ENCODE data around the gene GCDH.

Gene GCDH

DNA sequence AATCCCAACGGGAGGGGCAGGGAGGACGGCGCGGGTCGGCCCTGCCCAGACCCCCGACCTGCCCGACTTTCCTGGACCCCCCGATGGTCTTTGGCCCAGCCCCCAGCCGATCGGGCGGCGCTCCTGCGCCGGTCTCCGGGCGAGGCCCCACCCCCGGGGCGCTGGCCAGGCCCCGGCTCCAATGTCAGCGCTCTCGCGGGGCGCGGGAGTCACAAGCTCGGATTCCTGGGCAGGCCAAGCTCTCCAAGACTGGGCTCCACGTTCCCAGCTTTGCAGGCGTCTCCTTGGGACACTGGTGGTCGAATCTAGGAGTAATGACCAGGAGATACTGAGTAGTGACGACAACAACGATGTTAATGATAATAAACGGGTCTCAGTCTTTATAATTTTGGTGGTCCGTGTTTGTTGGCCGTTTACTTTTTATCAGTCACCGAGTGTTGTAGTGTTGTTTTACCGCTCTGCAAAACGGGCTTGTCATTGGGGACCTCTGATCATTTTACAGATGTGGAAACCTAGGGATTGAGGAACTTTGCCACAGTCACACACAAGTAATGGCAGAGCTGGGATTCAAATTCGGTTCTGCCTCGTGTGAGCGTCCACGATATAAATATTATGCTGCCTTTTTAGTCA is 55.2 kb downstream of the GCDH start:
- TF ChIP-seq ZFP30 (CRISPR knock-in tag; IDR thresholded peaks at IDR 0.05), result no peak
- TF ChIP-seq, protein P1, sequence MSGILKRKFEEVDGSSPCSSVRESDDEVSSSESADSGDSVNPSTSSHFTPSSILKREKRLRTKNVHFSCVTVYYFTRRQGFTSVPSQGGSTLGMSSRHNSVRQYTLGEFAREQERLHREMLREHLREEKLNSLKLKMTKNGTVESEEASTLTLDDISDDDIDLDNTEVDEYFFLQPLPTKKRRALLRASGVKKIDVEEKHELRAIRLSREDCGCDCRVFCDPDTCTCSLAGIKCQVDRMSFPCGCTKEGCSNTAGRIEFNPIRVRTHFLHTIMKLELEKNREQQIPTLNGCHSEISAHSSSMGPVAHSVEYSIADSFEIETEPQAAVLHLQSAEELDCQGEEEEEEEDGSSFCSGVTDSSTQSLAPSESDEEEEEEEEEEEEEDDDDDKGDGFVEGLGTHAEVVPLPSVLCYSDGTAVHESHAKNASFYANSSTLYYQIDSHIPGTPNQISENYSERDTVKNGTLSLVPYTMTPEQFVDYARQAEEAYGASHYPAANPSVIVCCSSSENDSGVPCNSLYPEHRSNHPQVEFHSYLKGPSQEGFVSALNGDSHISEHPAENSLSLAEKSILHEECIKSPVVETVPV (CRISPR knock-in tag; IDR thresholded peaks at IDR 0.05), result peak; percentile 75; the same call in 1 of the 2 replicates
- peak; percentile 85 for ATAC-seq

DNA sequence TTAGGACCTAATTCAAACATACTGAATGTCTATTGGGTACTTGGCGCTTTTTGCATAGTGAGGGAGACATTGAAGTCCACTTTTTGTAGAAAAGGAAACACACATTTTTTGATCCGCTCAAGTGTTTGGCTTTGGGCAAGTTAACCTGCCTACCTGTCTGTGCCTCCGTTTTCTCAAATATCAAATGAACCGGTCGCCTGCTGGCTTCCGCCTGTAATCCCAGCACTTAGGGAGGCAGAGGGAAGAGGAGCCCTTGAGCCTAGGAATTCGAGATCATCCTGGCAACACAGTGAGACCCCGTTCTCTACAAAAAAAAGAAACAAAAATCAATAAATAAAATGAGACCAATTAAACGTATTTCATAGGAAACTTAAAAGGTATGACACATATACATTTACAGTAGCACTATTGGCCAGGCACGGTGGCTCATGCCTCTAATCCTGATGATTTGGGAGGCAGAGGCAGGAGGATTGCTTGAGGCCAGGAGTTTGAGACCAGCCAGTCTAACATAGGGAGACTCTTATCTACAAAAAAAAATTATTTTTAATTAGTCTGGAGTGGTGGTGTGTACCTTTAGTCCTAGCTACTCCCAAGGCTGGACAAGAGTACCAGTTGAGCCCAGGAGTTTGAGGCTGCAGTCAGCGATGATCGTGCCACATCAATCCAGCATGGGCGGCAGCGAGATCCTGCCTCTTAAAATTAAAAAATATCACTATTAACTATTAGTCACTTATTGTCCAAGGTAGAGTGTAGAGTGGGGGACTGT is 56.0 kb downstream of the GCDH start:
- TF ChIP-seq SNAI2 (CRISPR knock-in tag; IDR thresholded peaks at IDR 0.05), result no peak
- no peak for TF ChIP-seq ZC3H10 (CRISPR knock-in tag; IDR thresholded peaks at IDR 0.05)
- TF ChIP-seq RARB (CRISPR knock-in tag; IDR thresholded peaks at IDR 0.05), result no peak
- TF ChIP-seq ZFP30 (CRISPR knock-in tag; IDR thresholded peaks at IDR 0.05), result no peak
- TF ChIP-seq GLIS3 (CRISPR knock-in tag; IDR thresholded peaks at IDR 0.05), result no peak
- no peak for TF ChIP-seq TSHZ2 (CRISPR knock-in tag; IDR thresholded peaks at IDR 0.05)
- TF ChIP-seq, protein P1 (CRISPR knock-in tag; IDR thresholded peaks at IDR 0.05), result no peak
- TF ChIP-seq ZNF565 (CRISPR knock-in tag; conservative IDR thresholded peaks at IDR 0.05; ENCODE audit: low read depth), result no peak
- TF ChIP-seq BACH2 (CRISPR knock-in tag; IDR thresholded peaks at IDR 0.05; ENCODE audit: borderline replicate concordance), result no peak
- TF ChIP-seq ESRRG (CRISPR knock-in tag; IDR thresholded peaks at IDR 0.05), result no peak
- no peak for TF ChIP-seq PATZ1 (CRISPR knock-in tag; IDR thresholded peaks at IDR 0.05; ENCODE audit: borderline replicate concordance)
- no peak for TF ChIP-seq ISL1 (CRISPR knock-in tag; IDR thresholded peaks at IDR 0.05)
- TF ChIP-seq OSR1 (CRISPR knock-in tag; IDR thresholded peaks at IDR 0.05), result no peak
- TF ChIP-seq ARNTL (CRISPR knock-in tag; IDR thresholded peaks at IDR 0.05; ENCODE audit: borderline replicate concordance, low read depth), result no peak
- no peak for TF ChIP-seq TCF4 (CRISPR knock-in tag; IDR thresholded peaks at IDR 0.05; ENCODE audit: borderline replicate concordance)
- TF ChIP-seq ZFP3 (CRISPR knock-in tag; IDR thresholded peaks at IDR 0.05), result no peak
- ATAC-seq, result no peak

- TF ChIP-seq TSHZ2 (CRISPR knock-in tag; IDR thresholded peaks at IDR 0.05) (no peak), ZFP30 (CRISPR knock-in tag; IDR thresholded peaks at IDR 0.05) (no peak), ZFP3 (CRISPR knock-in tag; IDR thresholded peaks at IDR 0.05) (no peak), TOX (CRISPR knock-in tag; IDR thresholded peaks at IDR 0.05; ENCODE audit: borderline replicate concordance) (no peak), ZNF70 (CRISPR knock-in tag; IDR thresholded peaks at IDR 0.05) (no peak)
- no peak for ATAC-seq
These were observed 57.0 kb downstream of the GCDH start for GRCh38 chr19:12947702-12948611.
